Myocyte (in vitro differentiated cells): Measurements from ENCODE around the gene DNAI2. TPM values are rescaled to one million over a fixed set of nuclear protein-coding genes. Genes with fewer than 3 reads are reported as not detected.

Source experiments
- DNase-seq: peaks from one replicate; pipeline ENCODE4 v3.0.0-alpha.2; 2012; ENCODE audit warnings: low read depth
- polyA plus RNA-seq: library from polyadenylated mRNA; unstranded; fragments of >200 nt; gene quantifications from one replicate; pipeline ENCODE4 v1.2.1, GENCODE V29; 2012; ENCODE audit warnings: missing spikeins
- total RNA-seq: library from RNA; depleted of rRNA; stranded (reverse); fragments of >200 nt; gene quantifications from 2 replicates; pipeline ENCODE4 v1.2.3, GENCODE V29; 2014

DNAI2 gene
- total RNA-seq, result not detected in 2 replicates
- not detected for polyA plus RNA-seq

DNA sequence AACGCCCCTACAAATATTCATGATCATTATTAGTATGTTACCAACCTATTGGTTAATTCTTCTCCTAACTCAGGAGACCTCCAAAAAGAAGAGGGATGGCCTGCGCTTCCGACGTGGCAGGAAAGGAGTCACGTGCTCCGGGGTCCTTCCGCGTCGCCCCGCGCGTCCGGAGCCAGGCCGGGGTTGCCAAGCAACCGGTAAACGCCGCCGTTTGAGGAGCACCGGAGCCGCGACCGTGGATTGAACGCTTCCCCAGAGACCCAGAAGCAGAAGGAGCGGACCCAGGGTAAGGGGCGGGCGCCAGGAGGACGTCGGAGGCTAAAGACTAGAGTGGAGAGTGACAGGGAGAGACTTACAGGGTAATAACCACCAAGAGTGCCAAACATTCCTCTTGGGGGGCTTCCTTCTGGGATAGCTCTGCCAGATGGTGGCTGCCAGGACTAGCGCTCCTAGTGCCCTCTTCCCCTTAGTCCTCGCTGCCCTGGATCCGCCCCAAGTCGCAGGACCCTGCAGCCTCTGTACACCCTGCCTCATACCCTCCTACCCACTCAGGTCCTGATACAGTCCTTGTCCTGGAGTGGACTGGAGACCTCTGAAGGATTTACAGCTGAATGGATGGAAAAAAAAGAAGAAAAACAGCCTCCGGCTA, at the start of gene DNAI2:
Gene DNAI2, plus strand, starts transcription at position 175 of the 649 bp plus-strand sequence. CDS start 7,584 bp downstream, outside the sequence.
- DNase-seq, result no peak

DNA sequence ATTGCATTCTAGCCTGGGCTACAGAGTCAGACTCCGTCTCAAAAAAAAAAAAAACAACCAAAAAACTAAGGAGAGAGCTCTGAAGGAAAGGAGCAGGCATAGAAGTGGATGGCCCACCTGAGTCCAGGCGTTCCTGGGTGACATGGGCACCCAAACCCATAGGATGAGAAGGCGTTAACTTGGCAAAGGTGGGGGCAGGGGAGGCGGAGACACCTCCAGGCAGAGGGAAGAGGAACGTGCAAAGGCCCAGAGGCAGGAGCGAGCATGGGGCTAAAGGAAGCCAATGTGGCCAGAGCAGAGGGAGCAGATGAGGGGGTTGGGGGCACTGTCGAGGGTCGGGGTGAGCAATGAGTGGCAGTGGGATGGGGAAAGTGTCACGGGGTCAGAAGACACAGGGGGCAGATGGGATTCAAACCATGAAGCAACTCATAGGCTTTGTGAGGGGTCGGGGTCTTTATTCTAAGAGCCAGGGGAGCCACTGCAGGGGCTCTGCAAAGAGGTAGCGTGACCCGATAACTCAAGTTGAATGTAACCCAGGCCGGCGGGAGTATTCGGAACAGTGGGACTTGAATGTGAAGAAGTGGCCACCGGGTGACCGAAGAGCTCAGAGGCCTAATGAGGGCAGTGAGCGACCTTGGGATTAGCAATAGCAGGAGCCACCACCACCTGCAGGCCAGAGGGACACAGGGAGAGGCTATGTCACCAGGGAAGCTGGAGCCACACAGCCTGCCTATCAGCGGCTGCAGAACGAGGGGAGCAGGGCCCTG, 48.9 kb upstream of the DNAI2 start:
- DNase-seq, result no peak

GRCh38 chr17:74226252-74226651, 47.8 kb upstream of the DNAI2 start:
- no peak for DNase-seq

DNA sequence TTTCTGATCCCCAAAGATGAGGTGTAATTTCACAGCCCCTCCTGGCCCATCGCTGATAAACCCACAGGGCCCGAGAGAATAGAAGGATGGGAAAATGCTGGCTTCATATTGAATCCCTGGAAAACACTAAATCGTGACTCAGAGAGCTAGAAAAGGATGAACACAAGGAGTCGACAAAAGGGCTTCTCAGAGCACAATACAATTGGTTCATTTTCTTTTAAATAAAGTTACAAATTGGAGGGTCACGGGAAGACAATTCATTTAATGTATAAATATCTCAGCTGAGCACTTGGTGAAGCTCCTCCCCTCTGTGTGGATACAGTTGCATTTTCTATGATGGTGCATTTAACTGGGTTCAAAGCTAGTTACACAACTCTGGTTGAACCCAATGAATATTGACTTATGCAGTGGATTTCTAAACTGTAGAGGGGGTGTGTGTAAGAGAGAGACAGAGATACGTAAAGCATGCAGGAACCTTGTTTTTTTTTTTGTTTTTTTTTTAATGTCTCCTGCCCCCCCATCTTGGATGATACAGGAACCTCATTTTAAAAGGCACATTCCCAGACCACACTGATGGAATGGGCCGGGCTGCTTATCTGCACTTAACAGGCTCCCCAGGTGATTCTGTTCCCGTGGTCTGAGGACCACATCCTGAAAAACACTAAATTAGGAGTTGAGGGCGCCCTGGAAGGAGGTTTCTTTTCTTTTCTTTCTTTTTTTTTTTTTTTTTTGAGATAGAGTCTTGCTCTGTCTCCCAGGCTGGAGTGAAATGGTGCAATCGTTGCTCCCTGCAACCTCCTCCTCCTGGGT, 46.6 kb upstream of the DNAI2 start:
- DNase-seq, result no peak

- no peak for DNase-seq
These were observed 45.6 kb upstream of the DNAI2 start for GRCh38 chr17:74228306-74228978.

- DNase-seq, result no peak
These were observed 43.1 kb upstream of the DNAI2 start for GRCh38 chr17:74230896-74231295.

DNA sequence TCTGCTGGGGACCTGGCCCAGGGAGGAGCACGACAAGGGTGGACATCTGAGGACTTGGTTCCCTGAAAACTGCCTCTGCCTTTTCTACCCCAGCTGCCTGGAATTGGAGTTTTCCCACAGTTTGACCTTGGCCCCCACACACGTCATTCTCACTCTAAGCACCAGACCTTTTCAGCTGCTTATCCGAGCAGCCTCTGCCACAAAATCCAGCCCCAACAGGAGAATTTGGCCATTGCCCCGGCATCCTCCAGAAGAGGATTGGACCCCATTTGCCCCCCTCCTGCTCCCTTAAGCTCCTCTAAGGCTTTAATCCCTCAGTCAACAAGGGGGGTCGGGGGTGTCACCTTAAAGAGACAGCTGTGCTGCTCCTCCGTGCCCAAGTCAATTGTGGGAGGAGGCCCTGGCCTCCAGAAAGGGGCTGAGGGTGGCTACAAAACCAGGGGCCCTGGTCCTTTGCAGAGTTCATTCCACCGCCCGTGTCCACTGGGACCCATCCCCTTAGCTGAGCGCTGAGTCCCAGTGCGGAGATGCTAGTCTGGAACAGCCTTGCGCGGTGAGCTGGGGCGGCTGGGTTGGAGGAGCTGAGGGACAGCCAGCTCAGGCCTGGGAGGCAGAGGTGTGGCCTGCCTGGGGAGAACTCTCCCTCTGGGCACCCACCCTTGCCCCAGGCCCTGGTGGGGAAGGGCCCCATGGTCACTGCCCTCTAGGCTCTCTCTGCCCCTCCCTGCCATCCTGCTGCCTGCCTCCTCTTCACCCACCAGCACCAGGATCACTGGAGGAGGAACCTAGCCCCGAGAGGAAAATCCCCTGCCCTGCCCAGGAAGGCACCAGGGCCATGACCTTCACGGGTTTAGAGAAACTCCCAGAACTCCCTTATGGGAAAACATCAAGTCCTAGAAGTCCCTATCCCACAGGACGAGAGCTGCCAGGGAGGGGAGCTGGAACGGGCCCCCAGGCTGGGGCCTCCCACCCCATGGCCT, 41.8 kb upstream of the DNAI2 start:
- no peak for DNase-seq

DNA sequence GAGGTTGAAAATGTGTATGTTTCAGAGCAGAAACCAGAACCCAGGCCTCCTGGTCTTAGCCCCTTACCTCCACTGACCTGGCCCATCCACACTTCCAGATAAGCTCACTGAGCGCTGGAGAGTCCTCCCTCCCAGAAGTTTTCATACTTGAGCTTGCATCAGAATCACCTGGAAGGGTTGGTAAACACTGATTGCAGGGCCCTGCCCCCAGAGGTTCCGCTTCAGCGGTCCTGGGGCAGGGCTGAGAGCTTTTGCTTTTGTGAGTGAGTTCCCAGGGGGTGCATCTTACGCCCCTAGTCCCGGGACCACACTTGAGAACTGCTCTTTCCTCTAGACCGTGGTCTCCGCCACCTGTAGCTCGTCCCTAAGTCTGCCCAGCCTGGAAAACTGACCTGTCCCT, 40.1 kb upstream of the DNAI2 start:
- DNase-seq, result no peak

GRCh38 chr17:74234486-74234885, 39.5 kb upstream of the DNAI2 start:
- DNase-seq, result no peak

GRCh38 chr17:74235040-74235581, 38.9 kb upstream of the DNAI2 start:
- no peak for DNase-seq

DNA sequence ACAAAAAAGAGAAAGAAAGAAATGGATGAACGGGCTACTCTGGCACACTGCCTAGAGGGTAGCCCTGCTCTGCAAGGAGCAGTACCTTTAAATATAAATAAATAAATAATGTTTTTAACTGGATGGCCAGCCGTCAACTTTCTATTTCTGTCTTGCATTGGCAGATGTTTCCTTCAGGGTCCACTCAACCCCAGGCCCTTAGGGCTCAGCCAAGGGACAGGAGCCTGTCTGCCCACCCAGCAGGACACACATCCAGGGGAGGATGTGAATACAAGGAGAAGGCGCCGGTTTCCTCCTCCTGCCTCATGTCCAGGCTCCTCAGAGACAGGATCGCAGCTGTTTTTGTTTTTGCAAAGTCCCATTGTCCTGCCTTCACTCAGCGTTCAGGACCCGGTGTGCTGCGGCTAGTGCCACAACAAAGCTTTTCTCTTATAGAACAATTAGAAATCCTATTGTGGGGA, 38.1 kb upstream of the DNAI2 start:
- DNase-seq, result no peak

DNA sequence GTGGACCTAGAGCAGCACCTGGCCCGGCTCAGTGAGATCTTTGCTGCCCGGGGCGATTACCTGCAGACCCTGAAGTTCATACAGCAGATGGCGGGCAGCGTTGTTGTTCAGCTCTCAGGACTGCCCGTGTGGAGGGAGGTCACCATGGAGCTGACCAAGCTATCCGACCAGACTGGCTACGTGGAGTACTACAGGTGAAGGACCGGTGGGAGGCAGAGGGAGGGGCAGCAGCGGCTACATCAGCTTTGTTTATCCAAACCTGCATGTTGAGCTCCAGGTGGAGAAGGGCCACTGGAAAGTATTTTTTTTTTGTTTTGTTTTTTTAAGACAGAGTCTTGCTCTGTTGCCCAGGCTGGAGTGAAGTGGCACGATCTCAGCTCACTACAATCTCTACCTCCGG, 36.7 kb upstream of the DNAI2 start:
- no peak for DNase-seq

DNA sequence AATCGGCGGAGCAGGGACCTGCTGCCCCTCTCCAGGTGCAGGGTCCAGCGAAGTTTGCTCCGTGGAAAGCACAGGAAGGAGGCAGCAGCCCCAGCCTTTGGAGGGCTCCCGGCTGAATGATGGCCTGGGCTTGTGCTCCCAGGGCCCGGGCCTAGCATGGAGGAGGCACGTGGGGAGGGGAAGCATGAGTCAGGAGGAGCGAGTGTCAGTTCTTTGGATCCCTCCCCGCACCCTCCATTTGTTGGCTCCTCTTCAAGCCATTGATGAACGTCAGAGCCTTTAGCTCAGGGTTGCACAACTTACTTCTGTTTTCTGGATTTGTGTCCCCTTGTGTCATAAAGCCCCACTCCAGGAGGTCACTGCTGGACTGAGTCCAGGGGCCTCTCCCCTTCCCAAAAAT, 34.9 kb upstream of the DNAI2 start:
- DNase-seq, result no peak

DNA sequence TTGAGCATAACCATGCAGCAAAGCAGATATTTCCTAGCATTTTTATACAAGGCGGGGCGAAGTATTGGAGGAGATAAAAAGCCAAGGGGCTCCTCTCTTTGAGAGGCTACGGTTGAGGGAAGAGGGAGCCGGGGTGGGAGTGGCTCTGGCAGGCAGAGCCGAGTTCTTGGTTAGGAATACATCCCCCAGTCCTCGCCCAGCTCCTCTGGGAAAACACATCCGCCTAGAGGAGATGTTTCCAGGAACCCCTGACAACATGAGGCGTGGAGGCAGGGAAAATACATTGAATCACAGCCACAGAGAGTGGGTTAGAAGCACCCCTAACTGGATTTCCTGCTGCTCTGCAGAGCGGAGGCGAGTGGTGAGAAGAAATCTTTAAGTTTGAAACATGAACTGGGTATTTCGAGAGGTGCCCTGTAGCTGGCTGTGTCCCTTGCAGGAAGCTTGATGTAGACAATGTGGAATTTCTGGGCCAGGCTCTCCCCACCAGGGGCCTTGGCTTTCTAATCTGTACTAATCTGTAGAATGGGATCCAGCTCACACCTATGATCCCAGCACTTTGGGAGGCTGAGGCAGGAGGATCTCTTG, 33.3 kb upstream of the DNAI2 start:
- DNase-seq, result no peak

DNA sequence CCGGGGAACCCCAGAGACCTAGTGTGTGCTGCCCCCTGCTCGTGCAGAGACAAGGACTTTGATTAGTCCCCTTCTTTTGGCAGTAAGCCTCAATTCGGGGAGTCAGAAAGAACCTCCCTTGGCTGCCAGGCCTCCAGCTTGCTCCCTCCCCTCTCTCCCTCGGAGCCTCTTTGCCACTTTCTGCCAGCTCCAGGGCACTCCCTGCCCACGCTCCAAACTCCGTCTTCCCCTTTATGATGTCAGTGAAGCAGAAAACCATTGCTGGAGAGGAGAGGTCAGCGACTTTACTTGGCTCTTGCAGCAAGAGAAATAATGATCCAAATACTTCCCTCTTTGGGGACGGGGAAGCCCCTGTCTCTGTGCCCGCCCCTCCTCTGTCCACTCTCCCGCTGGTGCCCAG, 32.6 kb upstream of the DNAI2 start:
- no peak for DNase-seq

- no peak for DNase-seq
These were observed 32.2 kb upstream of the DNAI2 start for GRCh38 chr17:74241847-74242246.

- no peak for DNase-seq
These were observed 30.9 kb upstream of the DNAI2 start for GRCh38 chr17:74243013-74243755.

GRCh38 chr17:74244128-74244527, 29.9 kb upstream of the DNAI2 start:
- no peak for DNase-seq

DNA sequence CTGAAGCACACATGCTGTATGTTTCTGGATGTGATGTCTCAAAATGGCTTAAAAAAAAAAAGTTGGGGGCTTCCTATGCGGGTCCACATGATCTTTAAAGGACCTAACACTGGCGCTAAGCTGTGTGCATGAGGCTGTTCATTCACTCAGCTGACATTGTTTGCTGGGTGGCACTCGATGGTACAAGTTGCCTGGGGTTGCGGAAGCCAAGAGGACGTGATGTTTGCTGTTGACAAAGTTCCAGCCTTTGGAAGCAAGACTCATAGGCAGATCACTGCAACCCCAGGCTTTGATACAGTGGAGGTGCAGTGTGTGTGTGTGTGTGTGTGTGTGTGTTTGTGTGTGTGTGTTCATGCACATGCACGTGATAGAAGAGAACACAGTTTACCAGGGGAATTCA, 29.5 kb upstream of the DNAI2 start:
- DNase-seq, result no peak
